HG03521 (cell line): ENCODE data around the gene DMBX1.

Experiments used
- ATAC-seq: cut with Tn5 transposase; IDR thresholded peaks from one replicate; pipeline ENCODE4 v1.9.1; 2021; ENCODE audit warnings: mild to moderate bottlenecking, moderate library complexity; ENCODE audit not compliant: unreplicated experiment

Gene DMBX1

DNA sequence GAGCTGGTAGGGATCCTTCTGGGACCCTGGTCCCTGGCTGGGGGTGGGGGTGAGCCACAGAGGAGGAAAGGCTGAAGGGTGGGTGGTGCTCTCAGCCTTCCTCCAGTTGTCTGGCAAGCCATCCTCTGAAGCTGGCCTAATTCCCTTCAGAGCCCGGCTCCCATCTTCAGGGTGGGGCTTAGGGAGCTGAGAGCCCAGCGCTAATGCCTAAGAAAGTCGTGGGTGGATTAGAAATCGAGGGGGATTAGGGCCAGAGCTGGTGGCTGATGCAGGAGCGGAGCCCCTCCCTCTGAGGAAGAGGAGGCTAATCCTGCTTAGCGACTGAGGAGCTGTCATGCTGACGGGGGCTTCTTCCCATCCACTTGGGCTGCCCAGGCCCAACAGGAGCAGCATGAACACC is 30.8 kb upstream of the DMBX1 start:
- ATAC-seq, result no peak

DNA sequence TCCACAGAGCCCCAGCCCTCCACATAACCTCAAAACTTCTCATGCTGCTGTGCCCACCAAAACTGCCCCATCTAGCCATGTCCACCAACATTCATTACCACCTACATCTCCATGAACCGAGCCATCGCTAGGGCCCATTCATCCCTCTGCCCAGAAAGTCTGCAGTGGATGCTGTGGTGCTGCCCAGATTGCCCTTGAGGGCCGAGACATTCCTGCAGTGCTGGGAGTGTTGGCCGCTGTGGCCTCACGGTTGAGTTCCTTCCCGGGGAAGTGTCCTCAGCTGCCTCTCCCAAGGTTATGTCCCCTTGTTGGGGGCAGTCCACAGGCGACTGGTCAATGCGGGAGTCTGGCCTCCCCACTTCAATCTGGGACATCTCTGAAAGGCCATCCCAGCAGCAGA is 30.3 kb upstream of the DMBX1 start:
- ATAC-seq, result no peak

- ATAC-seq, result no peak
Observed at GRCh38 chr1:46461017-46461808, 28.4 kb upstream of the DMBX1 start.

DNA sequence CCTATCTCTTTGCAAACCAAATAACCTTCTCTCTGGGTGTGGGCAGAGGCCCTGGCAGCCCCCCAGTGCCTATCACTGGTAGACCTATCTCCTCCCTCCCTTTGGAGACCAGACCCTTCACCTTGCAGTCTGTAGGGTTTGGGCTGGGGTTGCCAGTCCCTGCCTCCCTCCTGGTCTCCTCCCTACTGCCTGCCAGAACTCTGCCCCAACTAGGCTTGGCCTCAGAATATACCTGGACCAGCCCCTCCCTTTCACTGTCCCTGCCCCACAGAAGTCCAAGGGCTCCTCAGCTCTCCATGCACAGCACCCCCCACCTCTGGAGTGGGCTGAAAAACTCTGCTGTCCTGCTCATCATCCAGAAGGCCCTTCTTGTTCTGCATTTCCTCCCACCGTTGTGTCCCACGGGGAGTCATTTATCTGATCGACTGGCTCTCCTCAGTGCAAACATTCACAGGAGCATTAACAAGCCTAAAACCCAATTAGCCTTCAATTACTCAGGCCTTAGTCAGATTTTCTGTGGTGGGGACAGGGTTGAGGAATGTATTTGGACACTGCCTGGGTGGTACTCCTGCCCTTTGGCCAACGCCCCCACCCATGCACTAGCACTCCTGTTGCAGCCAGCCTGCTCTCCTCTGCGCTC is 27.7 kb upstream of the DMBX1 start:
- ATAC-seq, result no peak

- ATAC-seq, result no peak
Observed at GRCh38 chr1:46464013-46464548, 25.6 kb upstream of the DMBX1 start.

DNA sequence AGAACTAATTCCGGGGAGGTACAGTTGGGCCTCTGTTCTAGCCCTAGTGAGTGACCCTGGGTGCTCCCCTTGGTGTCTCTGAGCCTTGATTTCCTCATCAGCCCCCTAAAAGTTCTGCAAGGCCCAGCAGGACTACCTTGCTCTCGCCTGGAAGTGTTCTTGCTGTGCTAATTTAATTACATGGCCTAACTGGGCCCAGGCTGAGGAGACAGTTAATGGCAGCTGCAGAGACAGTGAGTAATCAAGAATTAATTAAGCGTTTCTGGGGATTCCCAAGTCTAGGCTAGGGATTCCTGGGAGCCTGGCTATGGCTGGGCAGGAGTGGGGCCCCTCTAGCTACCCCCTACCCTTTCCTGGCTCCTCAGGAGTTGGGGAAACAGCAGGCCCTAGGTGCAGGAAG is 24.7 kb upstream of the DMBX1 start:
- no peak for ATAC-seq

- ATAC-seq, result no peak
Observed at GRCh38 chr1:46465981-46466476, 23.6 kb upstream of the DMBX1 start.

- no peak for ATAC-seq
Observed at GRCh38 chr1:46466477-46467182, 23.0 kb upstream of the DMBX1 start.

DNA sequence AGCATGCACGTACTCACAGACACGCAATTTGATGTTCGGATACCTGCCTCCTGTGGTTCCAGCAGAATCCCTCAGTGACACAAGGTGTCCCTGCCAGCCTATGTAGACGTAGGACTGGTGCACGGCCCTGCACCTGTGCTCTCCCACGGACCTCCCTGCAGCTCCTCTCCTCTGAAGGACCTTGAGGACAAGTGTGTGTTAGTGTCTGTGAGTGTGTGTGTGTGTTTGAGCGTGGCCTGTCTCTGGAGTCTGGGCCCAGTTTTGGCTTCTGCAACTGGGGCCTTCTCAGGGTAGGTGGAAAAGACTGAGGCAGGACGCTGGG is 22.5 kb upstream of the DMBX1 start:
- ATAC-seq, result no peak

DNA sequence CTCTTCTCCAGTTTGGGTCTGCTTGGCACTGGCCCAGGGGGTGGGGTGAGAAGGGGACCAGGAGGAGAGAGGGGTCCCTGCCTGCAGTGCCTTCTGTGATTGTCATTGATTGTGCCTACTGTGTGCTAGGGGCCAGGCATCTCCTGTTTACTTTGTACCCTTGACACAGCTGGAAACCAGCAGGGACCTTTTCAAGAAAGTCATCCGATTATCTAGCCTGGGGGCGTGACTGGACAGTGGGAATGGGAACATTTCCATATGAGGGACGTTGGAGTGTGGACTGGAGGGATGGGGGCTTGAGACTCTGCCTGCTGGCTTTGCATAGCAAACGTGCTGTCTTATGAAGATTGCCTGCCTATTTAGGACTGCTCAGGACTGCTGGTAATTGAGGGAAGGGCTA is 19.8 kb upstream of the DMBX1 start:
- no peak for ATAC-seq

DNA sequence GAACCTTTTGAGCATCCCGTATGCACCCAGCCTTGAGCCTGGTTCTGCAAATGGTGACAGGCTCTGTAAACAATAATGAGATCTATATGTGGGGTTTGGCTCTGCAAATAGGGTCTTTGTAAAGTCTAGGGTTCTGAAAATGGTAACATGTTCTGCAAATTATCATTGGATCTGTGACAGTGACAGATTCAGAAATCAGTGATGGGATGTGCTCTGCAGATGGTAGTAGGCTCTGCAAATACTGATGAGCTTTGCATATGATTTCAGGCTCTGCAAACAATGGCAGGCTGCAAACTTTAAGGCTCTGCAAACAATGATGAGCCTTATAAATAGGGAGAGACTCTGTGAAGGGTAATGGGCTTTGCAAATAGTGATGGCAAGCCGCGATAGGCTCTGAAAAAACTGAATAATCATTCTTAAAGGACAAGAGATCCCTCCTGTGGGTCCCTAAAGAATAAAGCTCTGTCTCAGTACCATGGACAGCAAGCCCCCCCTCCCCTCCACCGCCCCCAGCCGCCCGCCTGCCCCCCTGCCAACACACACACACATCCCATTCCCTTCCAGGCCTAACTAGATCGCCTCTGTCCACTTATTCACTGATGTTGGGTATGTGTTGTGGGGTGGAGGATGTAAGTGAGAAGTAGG is 17.7 kb upstream of the DMBX1 start:
- ATAC-seq, result no peak

GRCh38 chr1:46472498-46473181 is 17.0 kb upstream of the DMBX1 start:
- no peak for ATAC-seq

- ATAC-seq, result no peak
Observed at GRCh38 chr1:46473991-46474390, 15.6 kb upstream of the DMBX1 start.

DNA sequence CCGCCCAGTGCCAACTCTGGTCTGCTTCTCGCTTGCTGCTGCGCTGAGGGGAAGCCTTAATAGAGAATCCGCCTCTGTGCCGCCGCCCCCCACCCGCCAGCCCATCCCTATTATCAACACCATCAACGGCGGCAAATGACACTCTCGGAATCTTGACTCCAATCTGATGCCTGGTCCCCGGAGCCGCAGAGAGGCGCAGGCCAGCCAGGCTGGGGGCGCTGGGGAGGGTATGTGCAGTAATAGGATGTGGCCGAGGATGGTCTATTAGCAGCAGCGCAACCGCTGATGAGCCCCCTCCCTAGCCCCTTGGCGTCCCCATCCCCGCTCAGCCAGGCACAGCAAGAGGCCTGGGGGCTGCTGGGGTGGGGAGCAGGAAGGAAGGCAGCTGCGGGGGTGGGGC is 15.1 kb upstream of the DMBX1 start:
- no peak for ATAC-seq

GRCh38 chr1:46476673-46477072 is 13.0 kb upstream of the DMBX1 start:
- no peak for ATAC-seq

- no peak for ATAC-seq
Observed at GRCh38 chr1:46477153-46477929, 12.3 kb upstream of the DMBX1 start.

- ATAC-seq, result no peak
Observed at GRCh38 chr1:46478721-46479485, 10.7 kb upstream of the DMBX1 start.

DNA sequence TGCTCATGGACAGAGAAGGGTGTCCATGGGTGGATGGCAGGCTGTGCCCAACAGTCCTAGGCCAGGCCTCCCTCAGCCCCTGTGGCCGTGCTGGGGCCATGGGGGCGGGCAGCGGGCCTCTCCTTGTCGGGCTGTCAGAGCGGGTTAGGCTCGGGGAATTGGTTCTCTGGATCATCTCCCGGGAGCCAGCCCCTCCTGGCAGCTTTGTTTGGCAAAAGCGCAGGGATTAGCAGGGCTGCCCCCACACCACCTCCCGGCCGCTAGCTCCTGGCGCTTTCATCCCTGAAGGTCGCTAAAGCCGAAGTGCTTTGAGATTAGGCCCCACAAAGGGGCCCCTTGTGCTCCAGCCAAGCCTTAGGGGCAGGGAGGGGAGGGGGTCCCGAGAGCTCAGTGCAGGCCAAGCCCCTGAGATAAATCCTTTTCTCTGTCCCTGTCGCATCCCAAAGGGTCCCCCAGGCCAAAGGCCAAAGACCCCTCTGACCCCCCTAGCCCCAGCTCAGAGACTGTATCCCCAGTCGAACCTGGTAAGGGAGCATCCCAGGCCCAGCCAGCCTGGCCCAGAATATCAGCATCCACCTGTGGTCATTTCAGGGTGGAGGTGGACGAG is 9.8 kb upstream of the DMBX1 start:
- ATAC-seq, result no peak
